Activated naive CD8-positive, alpha-beta T cell treated with anti-CD3 and anti-CD28 coated beads, Interleukin-2, amount 10 ng/mL, durations not matched to agents 7 days and 5 days (primary cell): ENCODE results near the gene TSKS. TPM values are rescaled to one million over a fixed set of nuclear protein-coding genes. Genes with fewer than 3 reads are reported as not detected.

Experiments
- ATAC-seq: fragments of 150-1000 bp; cut with Tn5 transposase; one replicate; pipeline ENCODE4 v1.10.0; 2021; ENCODE audit warnings: low read depth, moderate library complexity
- POLR2A ChIA-PET: fragments of 350-600 bp; sonication (Branson Sonifier 250); formaldehyde crosslinking; loops from one replicate; lab custom pipeline; 2021; ENCODE audit warnings: antibody characterized with exemption; lab: Charles Lee
- DNase-seq: peaks from one replicate; pipeline ENCODE4 v3.0.0; 2021
- H3K27ac Mint-ChIP-seq: one replicate; pipeline ENCODE4 v1.8.0; 2022; ENCODE audit warnings: mild to moderate bottlenecking, mixed read lengths
- H3K27me3 Mint-ChIP-seq: one replicate; pipeline ENCODE4 v1.8.0; 2022; ENCODE audit warnings: mild to moderate bottlenecking, moderate library complexity, mixed read lengths
- H3K36me3 Mint-ChIP-seq: one replicate; pipeline ENCODE4 v1.8.0; 2021; ENCODE audit warnings: mild to moderate bottlenecking, mixed read lengths
- H3K4me1 Mint-ChIP-seq: one replicate; pipeline ENCODE4 v1.8.0; 2021; ENCODE audit warnings: mixed read lengths
- H3K4me3 Mint-ChIP-seq: one replicate; pipeline ENCODE4 v1.8.0; 2022; ENCODE audit warnings: mild to moderate bottlenecking, moderate library complexity, mixed read lengths
- H3K9me3 Mint-ChIP-seq: one replicate; pipeline ENCODE4 v1.8.0; 2021; ENCODE audit warnings: mixed read lengths
- total RNA-seq, 2 experiments: library from RNA; stranded (reverse); gene quantifications; one replicate each; pipeline ENCODE4 v1.2.3, GENCODE V29; 2021

Gene TSKS
- total RNA-seq, 2 experiments from 2014 or later = 2.0 to 2.4 TPM

GRCh38 chr19:49787746-49788145 is 24.6 kb upstream of the TSKS start:
- no peak overlapping the region for H3K27ac Mint-ChIP-seq
- H3K4me1 Mint-ChIP-seq = peaks cover 1% of the 10 kb centered on the region
- no peak overlapping the region for H3K4me3 Mint-ChIP-seq
- H3K27me3 Mint-ChIP-seq = no peaks in the 10 kb centered on the region
- no peaks in the 10 kb centered on the region for H3K9me3 Mint-ChIP-seq
- peaks cover 28% of the 10 kb centered on the region for H3K36me3 Mint-ChIP-seq
- no peak for DNase-seq
- POLR2A ChIA-PET = no interaction called here
- ATAC-seq = no peak

DNA sequence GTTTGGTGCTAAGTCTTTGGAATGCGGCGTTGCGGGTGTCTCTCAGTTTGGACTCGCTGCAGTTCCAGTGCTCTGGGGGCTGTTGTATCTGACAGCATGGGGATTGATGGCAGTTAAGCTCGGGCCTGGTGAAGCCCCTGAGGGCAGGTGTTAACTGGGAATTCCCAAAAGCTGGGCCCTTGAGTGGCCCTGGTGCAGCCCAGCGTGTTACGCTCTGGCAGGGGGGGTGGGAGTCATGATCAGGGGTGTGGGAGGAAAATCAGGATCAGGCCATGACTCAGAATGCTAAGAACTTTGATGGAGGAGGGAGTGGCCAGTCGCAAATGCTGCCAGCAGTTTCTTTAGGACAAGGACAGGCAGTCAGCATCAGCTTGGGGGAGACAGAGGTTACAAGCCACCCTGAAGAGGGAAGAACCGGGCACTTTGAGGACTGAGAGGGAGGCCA is 23.3 kb upstream of the TSKS start:
- H3K27me3 Mint-ChIP-seq = no peaks in the 10 kb centered on the region
- H3K9me3 Mint-ChIP-seq = no peaks in the 10 kb centered on the region
- no peak overlapping the region for H3K4me3 Mint-ChIP-seq
- peaks cover 1% of the 10 kb centered on the region for H3K4me1 Mint-ChIP-seq
- ATAC-seq = no peak
- H3K27ac Mint-ChIP-seq = no peak overlapping the region
- DNase-seq = no peak
- peaks cover 26% of the 10 kb centered on the region for H3K36me3 Mint-ChIP-seq
- POLR2A ChIA-PET = no interaction called here

DNA sequence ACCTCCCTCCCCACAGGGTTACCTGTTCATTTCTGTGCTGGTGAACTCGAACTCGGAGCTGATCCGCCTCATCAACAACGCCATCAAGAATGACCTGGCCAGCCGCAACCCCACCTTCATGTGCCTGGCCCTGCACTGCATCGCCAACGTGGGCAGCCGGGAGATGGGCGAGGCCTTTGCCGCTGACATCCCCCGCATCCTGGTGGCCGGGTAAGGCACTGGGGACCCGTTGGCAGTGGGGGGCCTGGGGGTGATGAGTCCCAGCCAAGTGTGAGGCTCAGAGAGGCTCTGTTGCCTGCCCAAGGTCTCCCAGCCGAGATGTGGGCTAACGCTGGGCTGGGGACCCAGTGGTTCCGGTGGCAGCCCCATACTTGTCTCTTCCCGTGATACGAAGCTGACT is 19.4 kb upstream of the TSKS start:
- Mint-ChIP-seq H3K4me3 (no peak overlapping the region), H3K4me1 (peaks cover 17% of the 10 kb centered on the region), H3K36me3 (peaks cover 29% of the 10 kb centered on the region), H3K9me3 (no peaks in the 10 kb centered on the region), H3K27me3 (no peaks in the 10 kb centered on the region), H3K27ac (no peak overlapping the region)
- no peak for ATAC-seq
- DNase-seq = no peak
- POLR2A ChIA-PET = no interaction called here

DNA sequence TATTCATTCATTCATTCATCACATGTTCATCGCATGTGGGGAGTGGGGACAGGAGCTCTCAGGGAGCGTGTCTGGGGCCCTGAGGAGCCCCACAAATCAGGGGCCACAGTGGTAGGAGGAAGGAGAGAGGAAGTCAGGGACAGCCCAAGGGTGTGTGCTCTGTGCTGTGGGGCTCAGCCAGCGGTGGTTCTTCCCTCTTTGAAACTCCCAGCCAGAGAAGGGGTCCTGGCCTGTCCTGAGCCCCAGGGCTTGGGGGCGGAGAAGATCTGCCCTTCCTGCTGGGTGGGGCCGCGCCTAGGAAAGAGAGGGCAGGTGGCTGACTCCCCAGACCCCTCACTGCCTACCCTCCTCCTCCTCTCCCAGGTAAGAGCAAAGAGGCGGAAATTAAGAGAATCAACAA is 18.3 kb upstream of the TSKS start:
- Mint-ChIP-seq H3K4me1 (peaks cover 18% of the 10 kb centered on the region), H3K36me3 (peaks cover 30% of the 10 kb centered on the region), H3K27ac (peak overlapping the region; percentile 56), H3K4me3 (no peak overlapping the region), H3K9me3 (no peaks in the 10 kb centered on the region), H3K27me3 (no peaks in the 10 kb centered on the region)
- no peak for ATAC-seq
- POLR2A ChIA-PET = no interaction called here
- no peak for DNase-seq

DNA sequence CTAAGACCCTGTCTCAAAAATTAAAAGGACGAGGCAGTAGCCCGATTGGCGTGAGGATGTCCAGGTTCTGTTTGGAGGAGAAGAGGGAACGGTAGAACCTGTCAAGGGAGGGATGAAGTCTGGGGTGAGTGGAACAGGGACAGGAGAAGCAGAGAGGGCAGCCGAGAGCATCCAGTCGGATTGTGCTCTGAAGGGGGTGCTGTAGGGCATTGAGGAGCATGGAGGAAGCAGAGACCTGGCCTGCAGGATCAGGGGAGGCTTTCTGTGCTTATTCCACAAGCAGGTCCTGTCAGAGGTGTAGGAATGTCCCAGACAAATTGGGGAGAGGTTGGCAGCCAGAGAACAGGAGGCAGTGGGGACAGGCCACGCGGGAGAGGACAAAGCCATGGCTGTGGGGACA is 17.8 kb upstream of the TSKS start:
- Mint-ChIP-seq H3K4me1 (peaks cover 22% of the 10 kb centered on the region), H3K27me3 (no peaks in the 10 kb centered on the region), H3K9me3 (no peaks in the 10 kb centered on the region), H3K36me3 (peaks cover 32% of the 10 kb centered on the region), H3K4me3 (no peak overlapping the region), H3K27ac (peak overlapping the region; percentile 56)
- POLR2A ChIA-PET = no interaction called here
- DNase-seq = no peak
- ATAC-seq = no peak

DNA sequence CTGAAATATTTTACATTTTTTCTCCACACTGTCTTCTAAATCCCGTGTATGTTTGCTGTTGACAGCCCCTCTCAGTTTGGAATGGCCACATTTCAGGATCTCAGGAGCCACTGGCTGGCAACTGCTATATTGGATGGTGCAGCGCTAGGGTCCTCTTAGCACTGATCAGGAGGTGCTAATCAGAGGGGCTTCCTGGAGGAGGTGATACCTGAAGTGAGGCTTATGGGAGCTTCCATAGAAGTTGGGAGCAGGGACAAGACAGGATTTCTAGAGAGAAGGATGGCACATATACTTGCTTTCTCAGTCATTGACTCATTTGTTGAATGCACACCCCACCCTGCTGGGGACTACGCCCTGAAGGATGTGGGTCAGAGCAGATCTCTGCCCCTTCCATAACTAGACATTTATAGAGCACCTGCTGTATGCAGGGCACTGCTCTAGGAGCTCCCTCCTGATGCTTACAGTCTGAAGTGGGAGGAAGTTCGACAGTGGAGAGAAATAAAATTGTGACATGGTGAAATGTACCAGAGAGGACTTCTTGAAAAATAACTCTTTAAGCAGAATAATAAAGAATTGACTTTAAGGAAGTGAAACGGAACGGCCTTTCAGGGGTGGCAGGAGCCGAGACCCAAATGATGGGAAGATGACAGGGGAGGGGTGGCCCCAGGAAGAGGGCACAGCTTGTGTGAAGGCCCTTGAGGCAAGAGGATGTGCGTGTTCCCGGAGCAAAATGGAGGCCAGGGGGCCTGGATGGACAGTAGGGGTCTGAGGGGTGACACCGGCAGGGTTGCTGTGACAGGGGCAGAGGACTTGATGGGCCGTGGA is 16.8 kb upstream of the TSKS start:
- POLR2A ChIA-PET = no interaction called here
- Mint-ChIP-seq H3K9me3 (no peaks in the 10 kb centered on the region), H3K27ac (no peak overlapping the region), H3K36me3 (peaks cover 28% of the 10 kb centered on the region), H3K4me3 (no peak overlapping the region), H3K4me1 (peaks cover 25% of the 10 kb centered on the region), H3K27me3 (no peaks in the 10 kb centered on the region)
- no peak for DNase-seq
- ATAC-seq = no peak

DNA sequence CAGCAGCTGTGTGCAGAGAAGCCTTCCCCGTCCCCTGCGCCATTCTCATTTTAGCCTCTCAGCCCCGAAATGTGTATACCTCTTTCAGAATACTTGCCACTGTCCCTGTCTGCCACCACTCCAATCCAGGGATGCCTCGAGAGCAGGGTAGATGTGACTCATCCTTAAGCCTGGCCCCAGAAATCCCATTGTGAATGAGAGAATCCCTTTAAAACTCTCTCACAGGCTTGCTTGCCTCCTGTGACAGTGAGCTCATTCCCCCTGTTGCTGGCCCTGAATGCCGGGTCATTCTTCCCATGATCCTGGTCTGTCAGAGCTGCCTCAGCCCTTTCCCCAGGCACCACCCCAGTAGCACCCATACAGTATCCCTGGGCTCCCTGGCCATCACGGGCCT is 13.3 kb upstream of the TSKS start:
- peak overlapping the region; percentile 78 for H3K27ac Mint-ChIP-seq
- POLR2A ChIA-PET = no interaction called here

DNA sequence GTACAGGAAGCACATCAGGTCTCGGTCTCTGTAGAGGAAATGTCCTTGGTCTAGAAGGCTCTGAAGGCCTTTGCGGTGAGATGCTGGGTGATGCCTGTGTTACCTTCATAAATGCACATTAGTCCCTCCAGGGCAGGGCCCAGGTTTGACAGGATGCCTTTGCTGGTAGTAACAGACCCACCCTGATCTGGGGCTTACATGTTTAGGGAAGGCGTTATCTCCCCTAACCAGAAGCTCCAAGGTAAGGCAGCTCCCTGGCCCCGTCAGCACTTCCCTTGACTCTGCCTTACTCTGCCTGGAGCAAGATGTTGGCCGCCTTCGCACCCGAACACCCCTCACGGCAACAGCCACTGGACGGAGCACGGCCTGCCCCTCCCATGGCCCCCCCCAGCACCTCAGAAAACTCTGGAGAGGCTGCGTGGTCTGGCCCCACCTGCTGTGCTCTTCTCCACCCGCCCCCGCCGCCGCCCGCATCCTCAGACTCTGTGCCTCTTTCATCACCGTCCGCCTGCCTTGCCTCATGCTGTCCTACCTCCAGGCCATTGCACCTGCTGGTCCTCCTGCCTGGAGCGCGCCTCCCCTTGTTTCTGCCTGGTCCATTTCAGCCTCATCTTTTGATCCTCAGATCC is 12.8 kb upstream of the TSKS start:
- H3K27ac Mint-ChIP-seq = peak overlapping the region; percentile 78
- no peaks in the 10 kb centered on the region for H3K9me3 Mint-ChIP-seq
- ATAC-seq (peak; percentile 81), DNase-seq (no peak)
- POLR2A ChIA-PET = no interaction called here
- H3K4me1 Mint-ChIP-seq = peaks cover 27% of the 10 kb centered on the region
- H3K36me3 Mint-ChIP-seq = peaks cover 15% of the 10 kb centered on the region
- peak overlapping the region; percentile 22 for H3K4me3 Mint-ChIP-seq
- H3K27me3 Mint-ChIP-seq = no peaks in the 10 kb centered on the region

More for the DNA sequence above, 13.3 kb upstream of the TSKS start:
- no peaks in the 10 kb centered on the region for H3K27me3 Mint-ChIP-seq
- DNase-seq (no peak), ATAC-seq (no peak)
- peaks cover 19% of the 10 kb centered on the region for H3K36me3 Mint-ChIP-seq
- H3K9me3 Mint-ChIP-seq = no peaks in the 10 kb centered on the region
- peaks cover 32% of the 10 kb centered on the region for H3K4me1 Mint-ChIP-seq
- H3K4me3 Mint-ChIP-seq = peak overlapping the region; percentile 22

- H3K4me3 Mint-ChIP-seq = no peak overlapping the region
- H3K9me3 Mint-ChIP-seq = no peaks in the 10 kb centered on the region
- no peak overlapping the region for H3K27ac Mint-ChIP-seq
- POLR2A ChIA-PET = no interaction called here
- no peaks in the 10 kb centered on the region for H3K27me3 Mint-ChIP-seq
- DNase-seq (no peak), ATAC-seq (no peak)
- H3K4me1 Mint-ChIP-seq = peaks cover 29% of the 10 kb centered on the region
- H3K36me3 Mint-ChIP-seq = peaks cover 14% of the 10 kb centered on the region
These were observed 11.9 kb upstream of the TSKS start for GRCh38 chr19:49774969-49775368.

DNA sequence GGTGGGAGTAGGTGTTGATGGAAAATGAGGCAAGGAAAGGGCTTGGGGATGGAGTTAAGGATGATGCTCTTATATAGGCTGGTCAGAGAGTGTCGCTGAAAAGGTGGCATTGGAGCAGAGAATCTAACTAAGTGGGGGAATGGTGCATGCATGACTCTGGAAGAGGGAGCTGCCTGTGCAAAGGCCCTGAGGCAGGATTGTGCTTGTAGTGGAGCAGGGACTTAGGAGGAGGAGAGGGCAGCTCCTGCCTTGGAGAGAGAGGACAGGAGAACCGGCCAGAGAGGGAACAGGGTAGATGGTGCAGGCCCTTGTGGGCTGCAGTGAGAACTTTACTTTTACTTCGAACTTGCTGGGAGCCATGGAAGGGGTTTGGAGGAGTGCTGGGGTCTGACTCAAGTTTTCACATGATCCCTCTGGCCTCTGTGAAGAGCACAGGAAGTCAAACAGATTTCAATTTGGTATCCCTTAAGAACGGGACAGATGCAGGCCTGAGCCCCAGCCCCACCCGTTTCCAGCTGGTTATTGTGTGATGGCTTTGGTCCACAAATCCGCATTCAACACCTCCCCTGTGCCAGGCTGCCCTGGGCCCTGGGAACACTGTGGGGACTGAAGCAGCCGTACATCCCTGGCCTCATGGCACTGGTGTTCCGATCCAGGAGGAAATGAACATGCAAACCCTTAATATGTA is 10.7 kb upstream of the TSKS start:
- Mint-ChIP-seq H3K4me1 (peaks cover 31% of the 10 kb centered on the region), H3K27me3 (no peaks in the 10 kb centered on the region), H3K36me3 (peaks cover 17% of the 10 kb centered on the region), H3K27ac (no peak overlapping the region), H3K4me3 (no peak overlapping the region), H3K9me3 (no peaks in the 10 kb centered on the region)
- POLR2A ChIA-PET = interaction anchor here (0.6 kb wide), 1 partner anchor 752 kb away, joined by 3 read pairs; no protein-coding TSS in a partner anchor
- ATAC-seq (no peak), DNase-seq (no peak)

- Mint-ChIP-seq H3K9me3 (no peaks in the 10 kb centered on the region), H3K4me3 (no peak overlapping the region), H3K36me3 (peaks cover 15% of the 10 kb centered on the region), H3K4me1 (peaks cover 31% of the 10 kb centered on the region), H3K27ac (peak overlapping the region; percentile 71), H3K27me3 (no peaks in the 10 kb centered on the region)
- POLR2A ChIA-PET = no interaction called here
- ATAC-seq (no peak), DNase-seq (no peak)
These were observed 9.8 kb upstream of the TSKS start for GRCh38 chr19:49772850-49773432.

DNA sequence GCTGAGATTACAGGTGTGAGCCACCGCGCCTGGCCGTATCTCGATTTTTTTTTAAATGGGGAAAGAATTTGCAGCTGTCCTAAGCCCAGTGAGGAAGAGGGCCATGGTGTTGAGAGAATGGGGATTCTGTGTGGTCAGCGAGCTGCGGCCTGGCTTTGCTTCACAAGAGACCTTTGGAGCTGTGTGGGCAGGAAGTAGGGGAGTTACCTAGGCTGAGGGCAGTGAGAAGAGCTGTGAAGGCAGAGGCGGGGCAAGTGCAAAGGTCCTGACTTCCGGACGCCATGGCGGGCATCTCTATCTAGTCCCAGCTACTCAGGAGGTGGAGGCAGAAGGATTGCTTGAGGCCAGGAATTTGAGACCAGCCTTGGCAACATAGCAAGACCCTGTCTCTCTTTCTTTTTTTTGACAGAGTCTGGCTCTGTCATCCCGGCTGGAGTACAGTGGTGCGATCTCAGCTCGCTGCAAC is 8.6 kb upstream of the TSKS start:
- H3K4me3 Mint-ChIP-seq = no peak overlapping the region
- no peaks in the 10 kb centered on the region for H3K27me3 Mint-ChIP-seq
- ATAC-seq = no peak
- DNase-seq = no peak
- no peaks in the 10 kb centered on the region for H3K9me3 Mint-ChIP-seq
- H3K36me3 Mint-ChIP-seq = peaks cover 18% of the 10 kb centered on the region
- no peak overlapping the region for H3K27ac Mint-ChIP-seq
- POLR2A ChIA-PET = interaction anchor here (0.6 kb wide), 2 partner anchors 167 to 281 kb away, joined by 3 read pairs; no protein-coding TSS in a partner anchor
- peaks cover 36% of the 10 kb centered on the region for H3K4me1 Mint-ChIP-seq

DNA sequence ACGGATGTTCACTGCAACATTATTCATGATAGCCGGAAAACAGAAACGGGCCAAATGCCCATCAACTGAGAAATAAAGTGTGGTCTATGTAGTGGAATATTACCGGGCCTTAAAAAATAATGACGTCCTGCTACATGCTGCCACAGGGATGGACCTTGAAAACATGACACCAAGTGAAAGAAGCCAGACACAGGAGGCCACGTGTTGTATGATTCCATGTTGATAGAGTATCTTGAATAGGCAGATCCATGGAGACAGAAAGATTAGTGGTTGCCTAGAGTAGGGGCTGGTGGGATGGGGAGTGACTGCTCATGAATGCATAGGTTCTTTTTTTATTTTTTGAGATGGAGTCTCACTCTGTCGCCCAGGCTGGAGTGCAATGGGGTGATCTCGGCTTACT is 7.4 kb upstream of the TSKS start:
- POLR2A ChIA-PET = no interaction called here
- H3K4me1 Mint-ChIP-seq = peaks cover 35% of the 10 kb centered on the region

More for the DNA sequence above, 7.4 kb upstream of the TSKS start:
- no peaks in the 10 kb centered on the region for H3K9me3 Mint-ChIP-seq
- no peak overlapping the region for H3K4me3 Mint-ChIP-seq
- ATAC-seq (no peak), DNase-seq (no peak)
- no peak overlapping the region for H3K27ac Mint-ChIP-seq
- peaks cover 12% of the 10 kb centered on the region for H3K36me3 Mint-ChIP-seq
- H3K27me3 Mint-ChIP-seq = no peaks in the 10 kb centered on the region
